Measurements from ENCODE around the gene SLC44A3. TPM values are rescaled to one million over a fixed set of nuclear protein-coding genes. Genes with fewer than 3 reads are reported as not detected.

Gene SLC44A3
- total and polyA plus RNA-seq, 2 of the 8 experiments (the other 6 are each of a cell fraction or from before 2014, with no cell fraction given): 4.2 to 5.0 TPM

DNA sequence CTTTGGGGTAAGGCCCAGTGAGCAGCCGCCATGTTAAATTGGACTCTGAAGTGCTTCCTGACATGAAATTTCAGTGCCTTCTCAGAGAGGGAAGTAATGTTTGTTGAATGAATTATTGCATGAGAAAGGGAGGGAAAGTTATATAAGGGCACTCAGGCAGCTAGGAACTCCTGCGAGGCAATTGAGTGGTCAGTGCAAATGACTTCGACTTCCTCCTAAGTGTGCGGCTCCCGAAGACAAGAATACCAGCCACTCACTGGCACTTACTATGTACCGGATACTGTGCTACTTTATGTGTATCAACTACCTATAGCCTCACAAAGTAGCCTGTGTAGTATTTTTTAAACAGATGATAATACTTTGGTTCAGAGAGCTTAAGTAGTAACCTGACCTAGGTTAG lies 54.3 kb downstream of the SLC44A3 start (continued):
- TF ChIP-seq BRCA1 (IDR thresholded peaks at IDR 0.05; ENCODE audit: low read depth, low read length): no peak
- TF ChIP-seq ASH2L (IDR thresholded peaks at IDR 0.05; ENCODE audit: low read length): no peak
- no peak for TF ChIP-seq JUND (IDR thresholded peaks at IDR 0.05; ENCODE audit: low read length)
- TF ChIP-seq SP4 (IDR thresholded peaks at IDR 0.05; ENCODE audit: low read length): no peak
- TF ChIP-seq RAD21 (IDR thresholded peaks at IDR 0.05 in 1 of 2, conservative IDR thresholded peaks at IDR 0.05 in 1 of 2; ENCODE audit: low read depth in 2 of 2, low read length in 2 of 2): no peak
- no peak for TF ChIP-seq POLR2A (IDR thresholded peaks at IDR 0.05; ENCODE audit: control extremely low read depth in 1 of 2, low read depth in 2 of 2, low read length in 2 of 2)

Measured in H1 (cell line).